ENCODE measurements around the gene LYZL4.
A peak's percentile ranks its signal among the peaks of the same experiment; 100 is the strongest.

LYZL4 gene

GRCh38 chr3:42377681-42378080 lies 32.7 kb downstream of the LYZL4 start:
- TF ChIP-seq CTCF (IDR thresholded peaks at IDR 0.05; ENCODE audit: control insufficient read depth, extremely low read depth, insufficient read depth) = no peak
- DNase-seq (ENCODE audit: low read depth) = no peak
- no peak overlapping the region for H3K4me3 ChIP-seq (ENCODE audit: low read depth, low read length)

- no peak for DNase-seq (ENCODE audit: low read depth)
- no peak overlapping the region for H3K4me3 ChIP-seq (ENCODE audit: low read depth, low read length)
- TF ChIP-seq CTCF (IDR thresholded peaks at IDR 0.05; ENCODE audit: control insufficient read depth, extremely low read depth, insufficient read depth) = no peak
These were observed 34.0 kb downstream of the LYZL4 start for GRCh38 chr3:42376344-42376798.

- TF ChIP-seq CTCF (IDR thresholded peaks at IDR 0.05; ENCODE audit: control insufficient read depth, extremely low read depth, insufficient read depth) = no peak
- no peak overlapping the region for H3K4me3 ChIP-seq (ENCODE audit: low read depth, low read length)
- no peak for DNase-seq (ENCODE audit: low read depth)
These were observed 35.1 kb downstream of the LYZL4 start for GRCh38 chr3:42375121-42375800.

GRCh38 chr3:42371776-42372175 lies 38.6 kb downstream of the LYZL4 start:
- no peak for TF ChIP-seq CTCF (IDR thresholded peaks at IDR 0.05; ENCODE audit: control insufficient read depth, extremely low read depth, insufficient read depth)
- no peak overlapping the region for H3K4me3 ChIP-seq (ENCODE audit: low read depth, low read length)
- DNase-seq (ENCODE audit: low read depth) = no peak

GRCh38 chr3:42369832-42370231 lies 40.6 kb downstream of the LYZL4 start:
- DNase-seq (ENCODE audit: low read depth) = no peak
- TF ChIP-seq CTCF (IDR thresholded peaks at IDR 0.05; ENCODE audit: control insufficient read depth, extremely low read depth, insufficient read depth) = no peak
- no peak overlapping the region for H3K4me3 ChIP-seq (ENCODE audit: low read depth, low read length)

GRCh38 chr3:42369304-42369703 lies 41.1 kb downstream of the LYZL4 start:
- DNase-seq (ENCODE audit: low read depth) = peak; percentile 21
- TF ChIP-seq CTCF (IDR thresholded peaks at IDR 0.05; ENCODE audit: control insufficient read depth, extremely low read depth, insufficient read depth) = no peak
- H3K4me3 ChIP-seq (ENCODE audit: low read depth, low read length) = no peak overlapping the region

- no peak for DNase-seq (ENCODE audit: low read depth)
- no peak for TF ChIP-seq CTCF (IDR thresholded peaks at IDR 0.05; ENCODE audit: control insufficient read depth, extremely low read depth, insufficient read depth)
- H3K4me3 ChIP-seq (ENCODE audit: low read depth, low read length) = no peak overlapping the region
These were observed 41.5 kb downstream of the LYZL4 start for GRCh38 chr3:42368861-42369260.

Measured in LNCaP clone FGC (cell line).